GM23248 (cell line): ENCODE data around the gene WWTR1. TPM values are rescaled to one million over a fixed set of nuclear protein-coding genes. Genes with fewer than 3 reads are reported as not detected.

Source experiments
- DNase-seq: peaks from one replicate; pipeline ENCODE4 v3.0.0-alpha.2; 2015
- H2AFZ ChIP-seq: fragments of 200-600 bp; sonication (generic); 2 replicates; pipeline ENCODE4 v1.6.1; 2016; ENCODE audit warnings: antibody characterized with exemption
- H3F3A ChIP-seq: fragments of 200-600 bp; sonication (generic); 2 replicates; pipeline ENCODE4 v1.6.1; 2016; ENCODE audit warnings: mild to moderate bottlenecking, antibody characterized with exemption, mixed run types; ENCODE audit not compliant: insufficient read depth
- H3K27ac ChIP-seq: fragments of 200-600 bp; sonication (generic); 2 replicates; pipeline ENCODE4 v1.5.1; 2016; ENCODE audit warnings: mild to moderate bottlenecking
- H3K27me3 ChIP-seq: fragments of 200-600 bp; sonication (generic); replicated peaks from 2 replicates; pipeline ENCODE4 v1.6.1; 2016; ENCODE audit warnings: mild to moderate bottlenecking; ENCODE audit not compliant: insufficient read depth
- H3K36me3 ChIP-seq: fragments of 200-600 bp; sonication (generic); 2 replicates; pipeline ENCODE4 v1.6.1; 2016; ENCODE audit warnings: low read depth, mild to moderate bottlenecking
- H3K4me1 ChIP-seq: fragments of 200-600 bp; sonication (generic); 2 replicates; pipeline ENCODE4 v1.6.1; 2016; ENCODE audit warnings: mild to moderate bottlenecking; ENCODE audit not compliant: insufficient read depth
- H3K4me2 ChIP-seq: fragments of 200-600 bp; sonication (generic); one replicate; pipeline ENCODE4 v1.6.1; 2016; ENCODE audit warnings: mild to moderate bottlenecking; ENCODE audit not compliant: unreplicated experiment
- H3K4me3 ChIP-seq: fragments of 200-600 bp; sonication (generic); 2 replicates; pipeline ENCODE4 v1.5.1; 2016; ENCODE audit warnings: mild to moderate bottlenecking
- H3K79me2 ChIP-seq: fragments of 200-600 bp; sonication (generic); 2 replicates; pipeline ENCODE4 v1.6.1; 2016; ENCODE audit warnings: mild to moderate bottlenecking; ENCODE audit not compliant: insufficient read depth
- H3K9ac ChIP-seq: fragments of 200-600 bp; sonication (generic); 2 replicates; pipeline ENCODE4 v1.6.1; 2016; ENCODE audit warnings: mild to moderate bottlenecking
- H3K9me2 ChIP-seq: fragments of 200-600 bp; sonication (generic); 2 replicates; pipeline ENCODE4 v1.6.1; 2016; ENCODE audit warnings: mixed run types, mild to moderate bottlenecking, moderate library complexity; ENCODE audit not compliant: insufficient read depth
- H3K9me3 ChIP-seq: fragments of 200-600 bp; sonication (generic); one replicate; pipeline ENCODE4 v1.6.1; 2017; ENCODE audit warnings: low read depth
- H4K20me1 ChIP-seq: fragments of 200-600 bp; sonication (generic); 2 replicates; pipeline ENCODE4 v1.6.0; 2016; ENCODE audit not compliant: insufficient read depth
- EZH2 ChIP-seq: fragments of 200-600 bp; sonication (generic); IDR thresholded peaks from 2 replicates; pipeline ENCODE4 v1.6.1; 2018; ENCODE audit warnings: antibody characterized with exemption, mild to moderate bottlenecking; ENCODE audit not compliant: insufficient read depth, poor library complexity, severe bottlenecking
- EZH2phosphoT487 ChIP-seq: fragments of 200-600 bp; sonication (generic); IDR thresholded peaks from 2 replicates; pipeline ENCODE4 v1.6.1; 2018; ENCODE audit warnings: antibody characterized with exemption, moderate library complexity, mild to moderate bottlenecking, low read depth; ENCODE audit not compliant: insufficient read depth
- WGBS, 2 experiments: methylation state at CpG; one replicate each; pipeline ENCODE4 v1.1.6; 2015 to 2017; ENCODE audit warnings: low lambda C conversion rate in 2 of 2, low coverage in 1 of 2; ENCODE audit errors: missing lambda C conversion rate in 2 of 2; 5-methylcytosine and 5-hydroxymethylcytosine counted together
- in situ Hi-C: fragments of 300-500 bp; cut with MboI; formaldehyde crosslinking; loops from 2 replicates; pipeline ENCODE4 v1.15.0; 2020
- polyA plus RNA-seq: library from polyadenylated mRNA; unstranded; fragments of >200 nt; fragmentation: Nextera tagmentation; extraction: Ambion mirVana; gene quantifications from 2 replicates; pipeline ENCODE4 v1.2.1, GENCODE V29; 2016
- total RNA-seq: library from RNA; depleted of rRNA; stranded (reverse); fragments of >200 nt; shearing (Covaris generic); gene quantifications from 2 replicates; pipeline ENCODE4 v1.2.3, GENCODE V29; 2014

Gene WWTR1
- total and polyA plus RNA-seq, 2 experiments from 2014 or later = 53.3 to 75.7 TPM

DNA sequence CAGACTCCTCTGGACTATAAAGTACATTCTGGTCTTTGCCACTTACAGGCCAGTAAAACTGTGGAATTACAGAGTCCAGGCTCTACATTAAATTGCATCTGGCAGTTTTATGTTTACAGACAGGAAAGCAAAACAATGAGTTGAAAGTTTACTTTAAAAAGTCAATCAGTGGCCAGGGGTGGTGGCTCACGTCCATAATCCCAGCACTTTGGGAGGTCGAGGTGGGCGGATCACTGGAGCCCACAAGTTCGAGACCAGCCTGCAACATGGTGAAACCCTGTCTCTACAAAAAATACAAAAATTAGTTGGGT is 129.5 kb downstream of the WWTR1 start:
- Histone ChIP-seq H3K36me3 (peaks cover 20% of the 10 kb centered on the region), H3K27me3 (no peaks in the 10 kb centered on the region), H3K4me2 (no peak overlapping the region), H3K9me3 (no peaks in the 10 kb centered on the region), H2AFZ (no peak overlapping the region), H3F3A (peaks cover 9% of the 10 kb centered on the region; the same call in 1 of the 2 replicates), H4K20me1 (no peaks in the 10 kb centered on the region), H3K4me1 (peaks cover 25% of the 10 kb centered on the region), H3K9ac (peak overlapping the region; percentile 14; the same call in 1 of the 2 replicates), H3K79me2 (peaks cover 79% of the 10 kb centered on the region), H3K4me3 (no peak overlapping the region), H3K27ac (peak overlapping the region; percentile 12), H3K9me2 (no peaks in the 10 kb centered on the region)
- in situ Hi-C loops = loop anchor here (10.0 kb wide), 1 partner anchor 187 kb away; no protein-coding TSS in a partner anchor
- 53 to 61% methylated on average over 4 of the region's 4 CpGs for WGBS, 2 experiments
- no peak for DNase-seq
- no peak for TF ChIP-seq EZH2phosphoT487
- no peak for TF ChIP-seq EZH2

DNA sequence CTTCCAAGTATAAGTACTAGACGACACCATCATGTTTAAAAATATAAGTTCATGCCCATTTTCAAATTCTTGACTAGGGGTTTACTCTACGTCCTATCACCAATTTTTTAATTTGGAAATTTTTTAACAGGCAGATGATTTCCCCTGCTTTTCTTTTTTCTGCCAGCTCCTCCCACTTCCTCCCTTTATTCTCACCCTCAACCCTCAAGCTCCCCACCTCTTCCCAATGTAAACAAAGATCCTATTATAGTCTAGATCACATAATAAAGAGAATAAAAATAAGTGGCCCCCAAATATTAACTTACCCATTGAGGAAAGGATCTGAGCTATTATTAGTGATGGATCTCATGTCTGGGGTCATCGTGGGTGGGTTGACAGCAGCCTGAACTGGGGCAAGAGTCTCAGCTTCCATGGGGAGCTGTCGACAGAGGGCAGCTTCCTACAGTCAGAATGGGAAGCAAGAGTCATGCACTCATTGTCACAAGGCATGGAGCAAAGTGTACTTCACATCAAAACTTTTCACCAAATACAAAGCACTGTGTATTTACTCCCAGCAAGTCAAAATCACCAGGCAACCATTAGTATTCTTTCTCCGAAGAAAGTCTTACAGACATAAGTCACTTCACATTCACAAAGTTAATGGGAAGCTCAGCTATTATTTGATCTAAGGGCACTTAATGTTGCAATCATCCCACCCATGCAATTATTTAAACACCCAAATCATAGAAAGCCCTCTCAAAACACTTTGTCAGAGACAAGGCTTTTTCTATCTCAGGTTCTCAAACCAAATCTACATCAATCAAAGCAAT is 130.1 kb downstream of the WWTR1 start:
- peaks cover 25% of the 10 kb centered on the region for H3K4me1 ChIP-seq
- H3K9ac ChIP-seq = peak overlapping the region; percentile 14; the same call in 1 of the 2 replicates
- H3K4me2 ChIP-seq = no peak overlapping the region
- no peaks in the 10 kb centered on the region for H3K27me3 ChIP-seq
- in situ Hi-C loops = loop anchor here (10.0 kb wide), 1 partner anchor 187 kb away; no protein-coding TSS in a partner anchor
- H4K20me1 ChIP-seq = no peaks in the 10 kb centered on the region
- peaks cover 9% of the 10 kb centered on the region; the same call in 1 of the 2 replicates for H3F3A ChIP-seq
- no peaks in the 10 kb centered on the region for H3K9me3 ChIP-seq
- DNase-seq = peak; percentile 38
- peaks cover 20% of the 10 kb centered on the region for H3K36me3 ChIP-seq
- no peak overlapping the region for H3K4me3 ChIP-seq
- H3K9me2 ChIP-seq = no peaks in the 10 kb centered on the region
- TF ChIP-seq EZH2phosphoT487 = no peak
- TF ChIP-seq EZH2 = no peak
- 66 to 69% methylated on average over 5 of the region's 5 CpGs for WGBS, 2 experiments
- no peak overlapping the region for H2AFZ ChIP-seq
- H3K27ac ChIP-seq = peak overlapping the region; percentile 12
- H3K79me2 ChIP-seq = peaks cover 77% of the 10 kb centered on the region

DNA sequence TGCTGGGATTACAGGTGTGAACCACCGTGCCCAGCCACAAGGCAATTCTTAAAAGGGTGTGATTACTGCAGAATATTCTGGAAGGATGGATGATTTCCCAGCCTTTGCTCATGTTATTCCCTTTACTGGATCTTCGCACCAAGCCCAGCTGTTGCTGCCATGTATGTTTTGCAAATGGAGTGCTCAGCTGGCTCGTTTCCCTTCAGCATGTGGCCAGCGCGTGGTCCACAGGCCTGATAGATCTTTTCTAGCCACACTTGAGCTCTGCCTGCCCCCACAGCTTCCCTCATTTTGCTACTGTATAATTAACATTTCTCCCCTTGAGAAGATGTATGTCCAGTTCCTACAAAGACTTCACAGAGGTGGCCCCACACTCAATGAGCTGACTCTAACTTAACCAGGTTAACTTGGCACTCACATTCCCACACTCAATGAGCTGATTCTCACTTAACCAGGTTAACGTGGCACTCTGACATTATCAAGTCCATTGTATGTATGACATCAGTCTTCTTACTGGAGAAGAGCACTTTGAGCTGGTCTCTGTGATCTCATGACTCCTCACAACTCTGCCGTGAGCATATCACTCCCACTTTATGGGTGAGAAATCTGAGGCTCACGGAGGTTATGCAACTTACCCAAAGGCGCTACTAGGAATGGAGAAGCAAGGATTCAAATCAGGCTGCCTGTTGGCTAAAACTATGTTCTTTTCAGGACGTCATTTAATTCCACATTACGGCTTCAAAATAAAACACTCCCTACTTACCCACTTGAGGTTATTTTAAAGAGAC is 134.1 kb downstream of the WWTR1 start:
- H3K79me2 ChIP-seq = peaks cover 42% of the 10 kb centered on the region
- H3K36me3 ChIP-seq = peaks cover 43% of the 10 kb centered on the region
- H3K27me3 ChIP-seq = no peaks in the 10 kb centered on the region
- DNase-seq = no peak
- H3K4me1 ChIP-seq = peaks cover 8% of the 10 kb centered on the region; the same call in 1 of the 2 replicates
- no peak overlapping the region for H2AFZ ChIP-seq
- H3K9me2 ChIP-seq = no peaks in the 10 kb centered on the region
- H3K27ac ChIP-seq = no peak overlapping the region
- H3K4me3 ChIP-seq = no peak overlapping the region
- peaks cover 15% of the 10 kb centered on the region; the same call in 1 of the 2 replicates for H3F3A ChIP-seq
- in situ Hi-C loops = loop anchor here (10.0 to 25.0 kb wide), 2 partner anchors 191 to 664 kb away; no protein-coding TSS in a partner anchor
- no peak overlapping the region for H3K9ac ChIP-seq
- no peaks in the 10 kb centered on the region for H3K9me3 ChIP-seq
- H3K4me2 ChIP-seq = no peak overlapping the region
- WGBS, 2 experiments = 77 to 83% methylated on average over 11 of the region's 11 CpGs
- TF ChIP-seq EZH2phosphoT487 = no peak
- TF ChIP-seq EZH2 = no peak
- no peaks in the 10 kb centered on the region for H4K20me1 ChIP-seq

DNA sequence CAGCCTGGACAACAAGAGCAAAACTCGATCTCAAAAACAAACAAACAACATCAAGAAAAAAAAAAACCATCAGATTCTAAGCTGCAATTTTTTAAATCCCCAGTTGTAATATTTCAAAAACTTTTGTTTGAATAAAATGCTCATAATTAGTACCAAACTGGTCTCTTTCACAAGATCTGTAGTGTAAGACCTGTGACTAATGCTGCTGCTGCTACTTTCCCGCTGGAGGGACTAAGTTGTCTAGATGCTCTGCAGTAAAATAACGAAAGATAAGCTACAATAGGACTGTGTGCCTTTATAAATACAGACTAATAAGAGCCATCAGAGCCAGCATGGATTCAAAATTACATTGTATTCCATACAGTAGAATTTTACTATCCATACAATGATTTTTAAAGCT is 137.9 kb downstream of the WWTR1 start:
- H3K79me2 ChIP-seq = peaks cover 17% of the 10 kb centered on the region; the same call in 1 of the 2 replicates
- no peak overlapping the region for H2AFZ ChIP-seq
- no peaks in the 10 kb centered on the region for H3K9me2 ChIP-seq
- H3F3A ChIP-seq = peaks cover 25% of the 10 kb centered on the region; the same call in 1 of the 2 replicates
- H3K9me3 ChIP-seq = no peaks in the 10 kb centered on the region
- H3K9ac ChIP-seq = no peak overlapping the region
- H3K4me3 ChIP-seq = no peak overlapping the region
- 41 to 49% methylated on average over 3 of the region's 3 CpGs for WGBS, 2 experiments
- H4K20me1 ChIP-seq = no peaks in the 10 kb centered on the region
- DNase-seq = peak; percentile 59
- in situ Hi-C loops = loop anchor here (10.0 to 25.0 kb wide), 2 partner anchors 195 to 667 kb away; no protein-coding TSS in a partner anchor
- no peak overlapping the region for H3K4me2 ChIP-seq
- no peaks in the 10 kb centered on the region for H3K27me3 ChIP-seq
- H3K36me3 ChIP-seq = peaks cover 35% of the 10 kb centered on the region
- TF ChIP-seq EZH2 (no peak), EZH2phosphoT487 (no peak)
- H3K27ac ChIP-seq = no peak overlapping the region
- H3K4me1 ChIP-seq = no peaks in the 10 kb centered on the region
